H1 (cell line): ENCODE measurements around the gene SCN4A. TPM values are rescaled to one million over a fixed set of nuclear protein-coding genes. Genes with fewer than 3 reads are reported as not detected.

Source experiments
- CTCF ChIA-PET: fragments of 300-600 bp; sonication (Branson Sonifier 250); formaldehyde crosslinking; loops from one replicate; lab custom pipeline; 2021; ENCODE audit not compliant: partially characterized antibody; lab: Charles Lee
- POLR2A ChIA-PET: fragments of 300-600 bp; sonication (Branson Sonifier 250); formaldehyde crosslinking; loops from one replicate; lab custom pipeline; 2021; ENCODE audit warnings: inconsistent platforms; ENCODE audit not compliant: partially characterized antibody; lab: Charles Lee
- DNase-seq, 2 experiments: peaks; one replicate each; pipeline versions ENCODE4 v3.0.0 to v3.0.0-alpha.2; 2010 to 2022; ENCODE audit warnings: low spot score in 2 of 2, low read depth in 1 of 2, mixed read lengths in 1 of 2
- FAIRE-seq: peaks from 2 replicates; lab custom pipeline; 2011; peaks lifted over from hg19 to GRCh38; lab: Jason Lieb, UNC
- H2AFZ ChIP-seq: 2 replicates; pipeline ENCODE4 v1.8.1; 2012; ENCODE audit warnings: low read length, inconsistent platforms
- H2AK5ac ChIP-seq: 2 replicates; pipeline ENCODE4 v1.6.1; 2013; ENCODE audit warnings: low read depth, low read length
- H2BK120ac ChIP-seq: replicated peaks from 2 replicates; pipeline ENCODE3; 2013; ENCODE audit warnings: low read depth, low read length, inconsistent platforms
- H2BK12ac ChIP-seq: 2 replicates; pipeline ENCODE4 v1.6.1; 2013; ENCODE audit warnings: low read depth, low read length
- H2BK15ac ChIP-seq: 2 replicates; pipeline ENCODE4 v1.6.1; 2013; ENCODE audit warnings: low read length
- H2BK20ac ChIP-seq: 2 replicates; pipeline ENCODE4 v1.6.1; 2013; ENCODE audit warnings: low read length
- H2BK5ac ChIP-seq: 2 replicates; pipeline ENCODE4 v1.6.1; 2013; ENCODE audit warnings: low read depth, low read length
- H3K14ac ChIP-seq: 2 replicates; pipeline ENCODE4 v1.6.1; 2013; ENCODE audit warnings: inconsistent platforms; ENCODE audit not compliant: insufficient read length
- H3K18ac ChIP-seq: 2 replicates; pipeline ENCODE4 v1.6.1; 2013; ENCODE audit warnings: low read length; ENCODE audit errors: extremely low read depth
- H3K23ac ChIP-seq: 2 replicates; pipeline ENCODE4 v1.6.1; 2013; ENCODE audit warnings: inconsistent platforms; ENCODE audit not compliant: insufficient read length
- H3K23me2 ChIP-seq: 2 replicates; pipeline ENCODE4 v1.6.1; 2013; ENCODE audit warnings: low read depth, low read length
- H3K27ac ChIP-seq: 2 replicates; pipeline ENCODE4 v1.6.1; 2011; ENCODE audit warnings: low read depth, low read length, inconsistent platforms
- H3K27me3 ChIP-seq, 4 experiments: replicated peaks in 1 of 4; 1 replicate in 1 of 4; 2 replicates in 3 of 4; pipeline versions ENCODE4 v1.6.1 to v1.8.1; 2011 to 2013; ENCODE audit warnings: low read length in 3 of 4, mild to moderate bottlenecking in 3 of 4, inconsistent platforms in 2 of 4, mixed read lengths in 2 of 4, moderate library complexity in 1 of 4; ENCODE audit not compliant: control insufficient read depth in 3 of 4, insufficient read depth in 3 of 4; ENCODE audit errors: extremely low read depth in 1 of 4
- H3K36me3 ChIP-seq, 4 experiments: 2 replicates each; pipeline versions ENCODE4 v1.6.1 to v1.8.1; 2011 to 2013; ENCODE audit warnings: mild to moderate bottlenecking in 4 of 4, low read length in 3 of 4, moderate library complexity in 2 of 4, control low read depth in 1 of 4, inconsistent platforms in 1 of 4; ENCODE audit not compliant: insufficient read depth in 4 of 4, control insufficient read depth in 2 of 4
- H3K4ac ChIP-seq: replicated peaks from 2 replicates; pipeline ENCODE3; 2013; ENCODE audit warnings: low read length, low read depth, mixed read lengths, inconsistent platforms; ENCODE audit not compliant: insufficient read length
- H3K4me1 ChIP-seq, 4 experiments: replicated peaks in 1 of 4; 1 replicate in 1 of 4; 2 replicates in 3 of 4; pipeline versions ENCODE4 v1.6.1 to v1.8.1; 2011 to 2013; ENCODE audit warnings: low read length in 3 of 4, inconsistent platforms in 2 of 4, mixed read lengths in 1 of 4; ENCODE audit not compliant: insufficient read depth in 4 of 4, control insufficient read depth in 3 of 4
- H3K4me2 ChIP-seq, 2 experiments: 2 replicates each; pipeline versions ENCODE4 v1.6.1 to v1.8.1; 2011 to 2013; ENCODE audit warnings: low read depth in 2 of 2, low read length in 2 of 2, control low read depth in 1 of 2, inconsistent platforms in 1 of 2, mild to moderate bottlenecking in 1 of 2; ENCODE audit not compliant: insufficient read depth in 1 of 2
- H3K4me3 ChIP-seq, 4 experiments: fragments of 200-600, 300-600 bp in 1 of 4; sonication (generic), shearing (Covaris generic), sonication (Bioruptor Twin) in 1 of 4; 2 replicates each; pipeline versions ENCODE4 v1.5.1 to v1.8.1; 2011 to 2016; ENCODE audit warnings: low read length in 4 of 4, low read depth in 3 of 4, control low read depth in 2 of 4, inconsistent platforms in 2 of 4, mild to moderate bottlenecking in 2 of 4, mixed read lengths in 1 of 4, moderate library complexity in 1 of 4; ENCODE audit not compliant: insufficient read depth in 2 of 4; ENCODE audit errors: extremely low read depth in 1 of 4
- H3K56ac ChIP-seq: replicated peaks from 2 replicates; pipeline ENCODE3; 2013; ENCODE audit warnings: low read depth, mild to moderate bottlenecking, mixed read lengths, low read length, inconsistent platforms; ENCODE audit not compliant: insufficient read length
- H3K79me1 ChIP-seq: 2 replicates; pipeline ENCODE4 v1.6.1; 2013; ENCODE audit warnings: low read depth, low read length, control low read depth
- H3K79me2 ChIP-seq, 2 experiments: 2 replicates each; pipeline versions ENCODE4 v1.6.1 to v1.8.1; 2012 to 2013; ENCODE audit warnings: low read length in 2 of 2, mild to moderate bottlenecking in 2 of 2, inconsistent platforms in 1 of 2; ENCODE audit not compliant: insufficient read depth in 2 of 2, control insufficient read depth in 1 of 2
- H3K9ac ChIP-seq, 4 experiments: replicated peaks in 1 of 4; 1 replicate in 1 of 4; 2 replicates in 3 of 4; pipeline versions ENCODE4 v1.6.1 to v1.8.1; 2011 to 2013; ENCODE audit warnings: low read depth in 3 of 4, low read length in 3 of 4, control low read depth in 2 of 4, mild to moderate bottlenecking in 2 of 4, moderate library complexity in 2 of 4, inconsistent platforms in 1 of 4; ENCODE audit errors: extremely low read depth in 1 of 4
- H3K9me3 ChIP-seq, 2 experiments: 2 replicates each; pipeline versions ENCODE4 v1.6.1 to v1.8.1; 2012 to 2013; ENCODE audit warnings: mild to moderate bottlenecking in 2 of 2, moderate library complexity in 2 of 2, control low read depth in 1 of 2, inconsistent platforms in 1 of 2, low read depth in 1 of 2, low read length in 1 of 2, mixed read lengths in 1 of 2; ENCODE audit not compliant: insufficient read depth in 2 of 2
- H4K20me1 ChIP-seq, 2 experiments: replicated peaks in 1 of 2; 2 replicates each; pipeline versions ENCODE3 to v1.8.1; 2011 to 2013; ENCODE audit warnings: inconsistent platforms in 2 of 2, low read length in 2 of 2, mild to moderate bottlenecking in 1 of 2; ENCODE audit not compliant: insufficient read depth in 2 of 2, control insufficient read depth in 1 of 2
- H4K5ac ChIP-seq: 2 replicates; pipeline ENCODE4 v1.6.1; 2013; ENCODE audit warnings: low read length, low read depth, mixed read lengths, inconsistent platforms; ENCODE audit not compliant: insufficient read length
- H4K8ac ChIP-seq: 2 replicates; pipeline ENCODE4 v1.8.0; 2013; ENCODE audit warnings: mild to moderate bottlenecking, moderate library complexity, low read length, inconsistent platforms; ENCODE audit not compliant: insufficient read depth; ENCODE audit errors: extremely low read depth
- H4K91ac ChIP-seq: replicated peaks from 2 replicates; pipeline ENCODE3; 2013; ENCODE audit warnings: low read length, mixed read lengths, inconsistent platforms; ENCODE audit not compliant: insufficient read length
- BACH1 ChIP-seq: IDR thresholded peaks from 2 replicates; pipeline ENCODE4 v1.6.1; 2012; ENCODE audit warnings: low read length, improper control_type of control experiment
- KDM5A ChIP-seq: fragments of 200-600 bp; IDR thresholded peaks from 2 replicates; pipeline ENCODE4 v1.7.1; 2012; ENCODE audit warnings: mild to moderate bottlenecking, low read length, inconsistent platforms, mixed read lengths
- TBP ChIP-seq: IDR thresholded peaks from 2 replicates; pipeline ENCODE4 v1.6.1; 2011; ENCODE audit warnings: low read depth, low read length, improper control_type of control experiment
- TCF12 ChIP-seq: IDR thresholded peaks from 2 replicates; pipeline ENCODE4 v1.6.1; 2011; ENCODE audit warnings: low read depth, mild to moderate bottlenecking, low read length
- WGBS, 2 experiments: shearing (Covaris generic) in 1 of 2; methylation state at CpG; one replicate each; pipeline versions ENCODE4 v1.1.6 to v1.1.7; 2013 to 2015; ENCODE audit warnings: low lambda C conversion rate in 2 of 2, mixed read lengths in 2 of 2, inconsistent platforms in 1 of 2, low coverage in 1 of 2, missing lambda C conversion rate in 1 of 2; ENCODE audit not compliant: insufficient replicate concordance in 2 of 2, insufficient coverage in 1 of 2, insufficient read length in 1 of 2; ENCODE audit errors: extremely low coverage in 1 of 2, missing lambda C conversion rate in 1 of 2; 5-methylcytosine and 5-hydroxymethylcytosine counted together
- polyA plus RNA-seq, 7 experiments: library from polyadenylated mRNA; depleted of rRNA in 3 of 7; stranded (reverse) in 5 of 7; unstranded in 2 of 7; fragments of >200 nt in 5 of 7; fragments of 200-250 nt in 2 of 7; gene quantifications; 1 replicate in 5 of 7; 2 replicates in 1 of 7; 4 replicates in 1 of 7; pipeline versions ENCODE4 v1.2.1 to v1.2.3, GENCODE V29; 2011 to 2013; ENCODE audit warnings: missing spikeins in 2 of 7, mixed read lengths in 2 of 7
- total RNA-seq: library from RNA; stranded (reverse); fragmentation: NEBNext Ultra II Directional; extraction: Animal tissue kit (Norgen Biotek cat#: 25700); gene quantifications from 2 replicates; pipeline ENCODE4 v1.2.1, GENCODE V29; 2021

Gene SCN4A
- total and polyA plus RNA-seq, 2 of the 8 experiments (the other 6 are each of a cell fraction or from before 2014, with no cell fraction given): 5.0 to 8.5 TPM

- peak overlapping the region; percentile 85; the same call in 1 of the 2 replicates for H4K8ac ChIP-seq
- no peaks in the 10 kb centered on the region for H3K79me2 ChIP-seq
- DNase-seq (peak in 1 of 2 experiments; percentile 64), FAIRE-seq (no peak)
- no peak overlapping the region for H3K27ac ChIP-seq
- H2BK120ac ChIP-seq: peak overlapping the region; percentile 64
- WGBS, 2 experiments: 61% methylated on average over 25 of the region's 35 CpGs; no CpG with 5 or more reads in 1 of the 2 experiments
- H3K9ac ChIP-seq: 0 out of 7 replicates have a peak overlapping the region, but pooled peaks of 1 of the 4 experiments have one; percentile 2
- no peaks in the 10 kb centered on the region; the same call in 1 of the 2 replicates for H3K23me2 ChIP-seq
- no peak overlapping the region for H3K14ac ChIP-seq
- H2AFZ ChIP-seq: peak overlapping the region; percentile 87
- H2AK5ac ChIP-seq: peak overlapping the region; percentile 18; the same call in 1 of the 2 replicates
- H3K79me1 ChIP-seq: no peaks in the 10 kb centered on the region
- 0 out of 2 replicates have a peak overlapping the region, but pooled peaks have one; percentile 10 for H2BK20ac ChIP-seq
- peak overlapping the region; percentile 91 for H4K91ac ChIP-seq
- no peaks in the 10 kb centered on the region for H4K20me1 ChIP-seq
- ChIA-PET CTCF (interaction anchor here (0.7 to 18.4 kb wide), 28 partner anchors 9 to 144 kb away, joined by 3 to 219 read pairs (median 7); partner anchors contain the start of genes CSHL1, GH1 and GH2), POLR2A (interaction anchor here (1.5 to 1.9 kb wide), 2 partner anchors 15 to 39 kb away, joined by 3 to 6 read pairs; no protein-coding TSS in a partner anchor)
- H2BK15ac ChIP-seq: peak overlapping the region; percentile 94; the same call in 1 of the 2 replicates
- peak overlapping the region; percentile 49 to 50; a peak in 3 of 4 replicates for H3K4me2 ChIP-seq
- peak overlapping the region; percentile 96; the same call in 1 of the 2 replicates for H2BK12ac ChIP-seq
- peaks cover 0 to 4% (median 0%) of the 10 kb centered on the region in 4 experiments; a peak in 2 of 7 replicates for H3K27me3 ChIP-seq
- H3K56ac ChIP-seq: no peak overlapping the region
- TF ChIP-seq TCF12: no peak
- TF ChIP-seq KDM5A: no peak
- peak; percentile 24; the same call in 1 of the 2 replicates for TF ChIP-seq TBP
- TF ChIP-seq BACH1: no peak
- no peaks in the 10 kb centered on the region for H3K9me3 ChIP-seq
- H3K23ac ChIP-seq: no peak overlapping the region
- peak overlapping the region; percentile 97 for H3K18ac ChIP-seq
- no peaks in the 10 kb centered on the region for H3K36me3 ChIP-seq
- H3K4me1 ChIP-seq: peaks cover 0 to 18% (median 11%) of the 10 kb centered on the region in 4 experiments; a peak in 6 of 7 replicates
- H2BK5ac ChIP-seq: peak overlapping the region; percentile 13; the same call in 1 of the 2 replicates
- peak overlapping the region; percentile 57 for H4K5ac ChIP-seq
- H3K4me3 ChIP-seq: no peak overlapping the region
- H3K4ac ChIP-seq: peak overlapping the region; percentile 69
These were observed 16.3 kb upstream of the SCN4A start for GRCh38 chr17:63988741-63989621.
